HG02588 (cell line): ENCODE measurements around the gene TESPA1.
A peak's percentile ranks its signal among the peaks of the same experiment; 100 is the strongest.
"Not testable (repeated sequence)": the region's sequence is repeated elsewhere in the genome, so short reads cannot be mapped to it uniquely, and the experiment has no call there.

Experiments used
- ATAC-seq: cut with Tn5 transposase; IDR thresholded peaks from one replicate; pipeline ENCODE4 v1.9.1; 2021; ENCODE audit warnings: mild to moderate bottlenecking, moderate library complexity; ENCODE audit not compliant: unreplicated experiment

The TESPA1 gene

GRCh38 chr12:54984658-54985376 lies at the start of gene TESPA1:
Gene TESPA1, minus strand, starts transcription at chr12:54984762. Its CDS starts 10,200 bp downstream, at chr12:54974562.
- ATAC-seq: peak; percentile 92

GRCh38 chr12:55034218-55034617 lies 49.7 kb upstream of the TESPA1 start:
- no peak for ATAC-seq

GRCh38 chr12:55025508-55025907 lies 40.9 kb upstream of the TESPA1 start:
- no peak for ATAC-seq

GRCh38 chr12:55024575-55024974 lies 40.0 kb upstream of the TESPA1 start:
- ATAC-seq: no peak

GRCh38 chr12:55019784-55020183 lies 35.2 kb upstream of the TESPA1 start, which contains the start of gene NEUROD4:
Gene NEUROD4, plus strand, starts transcription at chr12:55019974. Its CDS starts 6,466 bp downstream, at chr12:55026440.
- ATAC-seq: no peak

GRCh38 chr12:55017416-55017925 lies 32.9 kb upstream of the TESPA1 start:
- ATAC-seq: no peak

- ATAC-seq: no peak
Measured at GRCh38 chr12:55008944-55009585, 24.5 kb upstream of the TESPA1 start.

GRCh38 chr12:55002355-55002754 lies 17.8 kb upstream of the TESPA1 start:
- no peak for ATAC-seq

GRCh38 chr12:55001198-55001868 lies 16.8 kb upstream of the TESPA1 start:
- no peak for ATAC-seq

- ATAC-seq: no peak
Measured at GRCh38 chr12:54998958-54999510, 14.5 kb upstream of the TESPA1 start.

- ATAC-seq: no peak
Measured at GRCh38 chr12:54997929-54998522, 13.5 kb upstream of the TESPA1 start.

GRCh38 chr12:54996205-54996604 lies 11.6 kb upstream of the TESPA1 start:
- no peak for ATAC-seq

- ATAC-seq: peak; percentile 50
Measured at GRCh38 chr12:54993181-54993835, 8.7 kb upstream of the TESPA1 start.

GRCh38 chr12:54991991-54992375 lies 7.4 kb upstream of the TESPA1 start:
- ATAC-seq: no peak

GRCh38 chr12:54991161-54991990 lies 6.8 kb upstream of the TESPA1 start:
- ATAC-seq: peak; percentile 70

GRCh38 chr12:54989829-54990228 lies 5.3 kb upstream of the TESPA1 start:
- no peak for ATAC-seq

- peak; percentile 32 for ATAC-seq
Measured at GRCh38 chr12:54988402-54989054, 4.0 kb upstream of the TESPA1 start.

- no peak for ATAC-seq
Measured at GRCh38 chr12:54987611-54988231, 3.2 kb upstream of the TESPA1 start.

GRCh38 chr12:54986773-54987172 lies 2.2 kb upstream of the TESPA1 start:
- not testable (repeated sequence) for ATAC-seq
